ENCODE measurements around the gene CUL4A. TPM values are rescaled to one million over a fixed set of nuclear protein-coding genes. Genes with fewer than 3 reads are reported as not detected.

The CUL4A gene
- total and polyA plus RNA-seq, 2 donors (not counting 3 experiments of a cell fraction or from before 2014, with no cell fraction given): 37.9 to 80.0 TPM

- Histone ChIP-seq H3K36me3 (ENCODE audit: control insufficient read depth in 2 of 2, extremely low read depth in 1 of 2, insufficient read depth in 2 of 2, low read length in 2 of 2) (no peaks in the 10 kb centered on the region), H3K4me2 (ENCODE audit: insufficient read depth, low read length) (no peak overlapping the region), H3K79me2 (ENCODE audit: control insufficient read depth, insufficient read depth, low read length) (peaks cover 76% of the 10 kb centered on the region), H3K27me3 (ENCODE audit: control insufficient read depth in 2 of 2, insufficient read depth in 2 of 2, low read length in 2 of 2) (peaks cover 0 to 2% of the 10 kb centered on the region in 2 experiments), H3K4me1 (ENCODE audit: control insufficient read depth, extremely low read depth, insufficient read depth, low read length) (peaks cover 11% of the 10 kb centered on the region), H3K4me3 (replicated peaks in 1 of 3; ENCODE audit: insufficient read depth in 1 of 3, low read depth in 1 of 3, low read length in 3 of 3) (no peak overlapping the region), H3K27ac (ENCODE audit: insufficient read depth, low read depth, low read length) (no peak overlapping the region), H4K20me1 (replicated peaks; ENCODE audit: control insufficient read depth, extremely low read depth, insufficient read depth, low read length) (no peaks in the 10 kb centered on the region), H3K9me3 (replicated peaks; ENCODE audit: control insufficient read depth, insufficient read depth, low read length) (no peaks in the 10 kb centered on the region), H3K9ac (replicated peaks; ENCODE audit: extremely low read depth, insufficient read depth, low read length) (no peak overlapping the region), H3K9me1 (replicated peaks; ENCODE audit: control insufficient read depth, extremely low read depth, insufficient read depth, low read length) (no peaks in the 10 kb centered on the region), H2AFZ (ENCODE audit: low read depth, low read length) (no peak overlapping the region)
- POLR2A ChIA-PET: no interaction called here
- no peak for DNase-seq (ENCODE audit: low read depth, low spot score)
- dilution Hi-C loops (cut with MboI; ENCODE audit: extremely low pct_ligation_motif_present, low sequenced_read_pairs) (no loop called here), intact Hi-C loops (cut with micrococcal nuclease) (no loop called here)
- FAIRE-seq: no peak
- no TSS peak for BruUV-seq (replicated peaks)
- no peak for TF ChIP-seq JUN (IDR thresholded peaks at IDR 0.05; ENCODE audit: borderline replicate concordance, insufficient read depth, insufficient read length, low read depth)
- TF ChIP-seq FOS (IDR thresholded peaks at IDR 0.05; ENCODE audit: borderline replicate concordance, insufficient read depth, low read length): no peak
- no peak for TF ChIP-seq MYC (IDR thresholded peaks at IDR 0.05; ENCODE audit: low read depth, low read length)
- no peak for TF ChIP-seq POLR2AphosphoS5 (IDR thresholded peaks at IDR 0.05; ENCODE audit: insufficient read depth, low read depth, low read length)
- TF ChIP-seq POLR2A (IDR thresholded peaks at IDR 0.05; ENCODE audit: low read depth, low read length): no peak
- TF ChIP-seq CTCF (IDR thresholded peaks at IDR 0.05; ENCODE audit: extremely low read depth in 1 of 2, insufficient read depth in 1 of 2, low read depth in 1 of 2, low read length in 2 of 2): no peak
- TF ChIP-seq MAX (IDR thresholded peaks at IDR 0.05; ENCODE audit: insufficient read depth, insufficient read length): no peak
- TF ChIP-seq EZH2 (IDR thresholded peaks at IDR 0.05; ENCODE audit: borderline replicate concordance, low read depth, low read length, severe bottlenecking): no peak
- no peak for TF ChIP-seq GATA2 (IDR thresholded peaks at IDR 0.05; ENCODE audit: insufficient read depth, insufficient read length, low read depth, low read length)
- CTCF ChIA-PET: no interaction called here
Measured at GRCh38 chr13:113299951-113300350, 90.5 kb downstream of the CUL4A start.

All from endothelial cell of umbilical vein (primary cell).